ENCODE data around the gene TBC1D13. TPM values are rescaled to one million over a fixed set of nuclear protein-coding genes. Genes with fewer than 3 reads are reported as not detected.

TBC1D13 gene
- total and polyA plus RNA-seq, 9 of the 15 experiments (the other 6 are each of a cell fraction or from before 2014, with no cell fraction given) = 2.3 to 28.7 (median 11.4) TPM

DNA sequence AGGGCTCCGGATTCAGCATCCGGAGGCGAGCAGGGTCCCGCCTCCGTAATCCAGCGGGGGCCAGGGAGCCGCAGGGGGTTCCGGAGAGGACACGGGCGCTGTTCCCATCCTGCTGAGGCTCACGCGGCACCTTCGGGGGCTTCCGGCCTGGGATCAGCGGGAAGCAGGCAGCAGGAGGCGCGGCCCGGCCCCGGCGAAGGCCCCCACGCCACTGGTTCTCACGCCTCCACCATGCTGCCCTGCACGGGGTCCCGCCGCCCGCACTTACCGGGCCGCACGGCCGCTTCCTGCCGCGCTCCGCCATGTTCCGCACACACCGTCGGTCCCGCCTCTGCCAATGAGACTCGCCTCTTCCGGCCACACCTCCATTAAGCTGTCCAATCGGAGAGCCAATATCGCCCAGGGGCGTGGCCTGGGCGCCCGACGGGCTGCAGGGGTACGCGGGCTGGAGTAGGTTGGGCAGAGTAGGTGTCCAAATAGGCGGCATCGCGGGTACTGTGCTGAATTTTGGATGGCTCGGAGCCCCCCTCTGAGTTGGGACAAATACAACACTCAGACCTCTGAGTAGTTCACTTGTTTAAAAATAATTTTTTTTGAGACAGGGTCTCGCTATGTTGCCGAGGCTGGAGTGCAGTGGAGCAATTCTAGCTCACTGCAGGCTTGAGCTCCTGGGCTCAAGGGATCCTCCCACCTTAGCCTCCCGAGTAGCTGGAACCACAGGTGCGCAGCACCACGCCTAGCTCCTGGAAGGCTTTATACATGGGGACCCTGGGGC is 42.6 kb downstream of the TBC1D13 start, which contains the start of gene SPOUT1 (continued):
- TF ChIP-seq, protein P1, sequence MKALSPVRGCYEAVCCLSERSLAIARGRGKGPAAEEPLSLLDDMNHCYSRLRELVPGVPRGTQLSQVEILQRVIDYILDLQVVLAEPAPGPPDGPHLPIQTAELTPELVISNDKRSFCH (CRISPR knock-in tag; IDR thresholded peaks at IDR 0.05) = no peak
- TF ChIP-seq, protein P1 (tag; IDR thresholded peaks at IDR 0.05) = no peak
- TF ChIP-seq ZBTB7A (IDR thresholded peaks at IDR 0.05; ENCODE audit: borderline replicate concordance, control insufficient read depth, low read depth, low read length) = peak; percentile 22; the same call in 1 of the 2 replicates
- TF ChIP-seq KDM4B (IDR thresholded peaks at IDR 0.05; ENCODE audit: borderline replicate concordance in 2 of 2, low read depth in 1 of 2) = peak in 1 of 2 experiments; percentile 76; a peak in 1 of 4 replicates
- TF ChIP-seq SP1 (CRISPR knock-in tag; IDR thresholded peaks at IDR 0.05) = peak; percentile 85
- peak; percentile 24; the same call in 1 of the 2 replicates for TF ChIP-seq DMBX1 (CRISPR knock-in tag; IDR thresholded peaks at IDR 0.05; ENCODE audit: borderline replicate concordance)
- TF ChIP-seq, protein P2, sequence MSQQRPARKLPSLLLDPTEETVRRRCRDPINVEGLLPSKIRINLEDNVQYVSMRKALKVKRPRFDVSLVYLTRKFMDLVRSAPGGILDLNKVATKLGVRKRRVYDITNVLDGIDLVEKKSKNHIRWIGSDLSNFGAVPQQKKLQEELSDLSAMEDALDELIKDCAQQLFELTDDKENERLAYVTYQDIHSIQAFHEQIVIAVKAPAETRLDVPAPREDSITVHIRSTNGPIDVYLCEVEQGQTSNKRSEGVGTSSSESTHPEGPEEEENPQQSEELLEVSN (IDR thresholded peaks at IDR 0.05; ENCODE audit: borderline replicate concordance in 1 of 2, extremely low read depth in 1 of 2, insufficient read depth in 1 of 2, insufficient read length in 1 of 2, low read depth in 1 of 2, low read length in 1 of 2, poor library complexity in 1 of 2, severe bottlenecking in 1 of 2) = peak; percentile 70 to 85
- TF ChIP-seq ZNF23 (CRISPR knock-in tag; IDR thresholded peaks at IDR 0.05) = no peak
- peak; percentile 96 for TF ChIP-seq SIN3B (IDR thresholded peaks at IDR 0.05; ENCODE audit: low read depth)
- TF ChIP-seq MAFF (IDR thresholded peaks at IDR 0.05; ENCODE audit: low read length) = no peak
- TF ChIP-seq, protein P3, sequence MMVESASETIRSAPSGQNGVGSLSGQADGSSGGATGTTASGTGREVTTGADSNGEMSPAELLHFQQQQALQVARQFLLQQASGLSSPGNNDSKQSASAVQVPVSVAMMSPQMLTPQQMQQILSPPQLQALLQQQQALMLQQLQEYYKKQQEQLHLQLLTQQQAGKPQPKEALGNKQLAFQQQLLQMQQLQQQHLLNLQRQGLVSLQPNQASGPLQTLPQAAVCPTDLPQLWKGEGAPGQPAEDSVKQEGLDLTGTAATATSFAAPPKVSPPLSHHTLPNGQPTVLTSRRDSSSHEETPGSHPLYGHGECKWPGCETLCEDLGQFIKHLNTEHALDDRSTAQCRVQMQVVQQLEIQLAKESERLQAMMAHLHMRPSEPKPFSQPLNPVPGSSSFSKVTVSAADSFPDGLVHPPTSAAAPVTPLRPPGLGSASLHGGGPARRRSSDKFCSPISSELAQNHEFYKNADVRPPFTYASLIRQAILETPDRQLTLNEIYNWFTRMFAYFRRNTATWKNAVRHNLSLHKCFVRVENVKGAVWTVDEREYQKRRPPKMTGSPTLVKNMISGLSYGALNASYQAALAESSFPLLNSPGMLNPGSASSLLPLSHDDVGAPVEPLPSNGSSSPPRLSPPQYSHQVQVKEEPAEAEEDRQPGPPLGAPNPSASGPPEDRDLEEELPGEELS (CRISPR knock-in tag; IDR thresholded peaks at IDR 0.05; ENCODE audit: borderline replicate concordance) = no peak
- TF ChIP-seq, protein P4, sequence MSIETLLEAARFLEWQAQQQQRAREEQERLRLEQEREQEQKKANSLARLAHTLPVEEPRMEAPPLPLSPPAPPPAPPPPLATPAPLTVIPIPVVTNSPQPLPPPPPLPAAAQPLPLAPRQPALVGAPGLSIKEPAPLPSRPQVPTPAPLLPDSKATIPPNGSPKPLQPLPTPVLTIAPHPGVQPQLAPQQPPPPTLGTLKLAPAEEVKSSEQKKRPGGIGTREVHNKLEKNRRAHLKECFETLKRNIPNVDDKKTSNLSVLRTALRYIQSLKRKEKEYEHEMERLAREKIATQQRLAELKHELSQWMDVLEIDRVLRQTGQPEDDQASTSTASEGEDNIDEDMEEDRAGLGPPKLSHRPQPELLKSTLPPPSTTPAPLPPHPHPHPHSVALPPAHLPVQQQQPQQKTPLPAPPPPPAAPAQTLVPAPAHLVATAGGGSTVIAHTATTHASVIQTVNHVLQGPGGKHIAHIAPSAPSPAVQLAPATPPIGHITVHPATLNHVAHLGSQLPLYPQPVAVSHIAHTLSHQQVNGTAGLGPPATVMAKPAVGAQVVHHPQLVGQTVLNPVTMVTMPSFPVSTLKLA (conservative IDR thresholded peaks at IDR 0.05) = peak; percentile 86 to 96
- TF ChIP-seq, protein P5, sequence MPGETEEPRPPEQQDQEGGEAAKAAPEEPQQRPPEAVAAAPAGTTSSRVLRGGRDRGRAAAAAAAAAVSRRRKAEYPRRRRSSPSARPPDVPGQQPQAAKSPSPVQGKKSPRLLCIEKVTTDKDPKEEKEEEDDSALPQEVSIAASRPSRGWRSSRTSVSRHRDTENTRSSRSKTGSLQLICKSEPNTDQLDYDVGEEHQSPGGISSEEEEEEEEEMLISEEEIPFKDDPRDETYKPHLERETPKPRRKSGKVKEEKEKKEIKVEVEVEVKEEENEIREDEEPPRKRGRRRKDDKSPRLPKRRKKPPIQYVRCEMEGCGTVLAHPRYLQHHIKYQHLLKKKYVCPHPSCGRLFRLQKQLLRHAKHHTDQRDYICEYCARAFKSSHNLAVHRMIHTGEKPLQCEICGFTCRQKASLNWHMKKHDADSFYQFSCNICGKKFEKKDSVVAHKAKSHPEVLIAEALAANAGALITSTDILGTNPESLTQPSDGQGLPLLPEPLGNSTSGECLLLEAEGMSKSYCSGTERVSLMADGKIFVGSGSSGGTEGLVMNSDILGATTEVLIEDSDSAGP (CRISPR knock-in tag; IDR thresholded peaks at IDR 0.05) = no peak
- no peak for TF ChIP-seq SMAD4 (CRISPR knock-in tag; conservative IDR thresholded peaks at IDR 0.05)
- no peak for TF ChIP-seq PCBP1 (IDR thresholded peaks at IDR 0.05; ENCODE audit: low read depth, low read length, poor library complexity, severe bottlenecking)
- TF ChIP-seq, protein P6, sequence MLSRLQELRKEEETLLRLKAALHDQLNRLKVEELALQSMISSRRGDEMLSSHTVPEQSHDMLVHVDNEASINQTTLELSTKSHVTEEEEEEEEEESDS (CRISPR knock-in tag; IDR thresholded peaks at IDR 0.05) = no peak
- TF ChIP-seq, protein P7, sequence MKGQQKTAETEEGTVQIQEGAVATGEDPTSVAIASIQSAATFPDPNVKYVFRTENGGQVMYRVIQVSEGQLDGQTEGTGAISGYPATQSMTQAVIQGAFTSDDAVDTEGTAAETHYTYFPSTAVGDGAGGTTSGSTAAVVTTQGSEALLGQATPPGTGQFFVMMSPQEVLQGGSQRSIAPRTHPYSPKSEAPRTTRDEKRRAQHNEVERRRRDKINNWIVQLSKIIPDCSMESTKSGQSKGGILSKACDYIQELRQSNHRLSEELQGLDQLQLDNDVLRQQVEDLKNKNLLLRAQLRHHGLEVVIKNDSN (CRISPR knock-in tag; IDR thresholded peaks at IDR 0.05) = peak; percentile 64
